PC-9 (cell line): Measurements from ENCODE around the gene NDUFB8. TPM values are rescaled to one million over a fixed set of nuclear protein-coding genes. Genes with fewer than 3 reads are reported as not detected.
A peak's percentile ranks its signal among the peaks of the same experiment; 100 is the strongest.

ENCODE experiments used
- BruUV-seq: library from RNA; stranded (reverse); fragments of 400-500 nt; replicated peaks from 2 replicates; lab custom pipeline; 2021; lab: Mats Ljungman, UMichigan
- CTCF ChIA-PET: fragments of 300-600 bp; sonication (Branson Sonifier 250); formaldehyde crosslinking; loops from one replicate; lab custom pipeline; 2022; ENCODE audit warnings: antibody characterized with exemption; lab: Charles Lee
- POLR2A ChIA-PET: fragments of 300-600 bp; sonication (Branson Sonifier 250); formaldehyde crosslinking; loops from one replicate; lab custom pipeline; 2022; ENCODE audit warnings: antibody characterized with exemption; ENCODE audit not compliant: unreplicated experiment; lab: Charles Lee
- DNase-seq, 2 experiments: peaks; one replicate each; pipeline versions ENCODE4 v3.0.0 to v3.0.0-alpha.2; 2015 to 2022; ENCODE audit warnings: mixed read lengths in 1 of 2
- H2AFZ ChIP-seq: fragments of 200-600 bp; sonication (generic); 2 replicates; pipeline ENCODE4 v1.8.1; 2017; ENCODE audit warnings: antibody characterized with exemption
- H3F3A ChIP-seq: fragments of 200-600 bp; sonication (generic); 2 replicates; pipeline ENCODE4 v1.8.1; 2017; ENCODE audit warnings: antibody characterized with exemption, mild to moderate bottlenecking, low read depth; ENCODE audit not compliant: insufficient read depth
- H3K27ac ChIP-seq: fragments of 200-600 bp; sonication (generic); 2 replicates; pipeline ENCODE4 v1.6.1; 2016; ENCODE audit warnings: mixed run types
- H3K27me3 ChIP-seq: fragments of 200-600 bp; sonication (generic); 2 replicates; pipeline ENCODE4 v1.6.1; 2016; ENCODE audit warnings: low read depth, mixed run types; ENCODE audit not compliant: insufficient read depth
- H3K36me3 ChIP-seq: fragments of 200-600 bp; sonication (generic); 2 replicates; pipeline ENCODE4 v1.6.1; 2016; ENCODE audit warnings: low read depth, mixed run types
- H3K4me1 ChIP-seq: fragments of 200-600 bp; sonication (generic); replicated peaks from 2 replicates; pipeline ENCODE4 v1.6.1; 2016; ENCODE audit warnings: mixed run types; ENCODE audit not compliant: insufficient read depth
- H3K4me2 ChIP-seq: fragments of 200-600 bp; sonication (generic); 2 replicates; pipeline ENCODE4 v1.6.1; 2017; ENCODE audit warnings: mixed run types
- H3K4me3 ChIP-seq: fragments of 200-600 bp; sonication (generic); 2 replicates; pipeline ENCODE4 v1.6.1; 2016; ENCODE audit warnings: mixed run types
- H3K79me2 ChIP-seq: fragments of 200-600 bp; sonication (generic); 2 replicates; pipeline ENCODE4 v1.6.1; 2017; ENCODE audit warnings: low read depth, mixed run types
- H3K9me2 ChIP-seq: fragments of 200-600 bp; sonication (generic); 2 replicates; pipeline ENCODE4 v1.8.1; 2017; ENCODE audit warnings: mild to moderate bottlenecking; ENCODE audit not compliant: insufficient read depth
- H3K9me3 ChIP-seq: fragments of 200-600 bp; sonication (generic); 2 replicates; pipeline ENCODE4 v1.8.1; 2016; ENCODE audit warnings: low read depth; ENCODE audit not compliant: insufficient read depth
- H4K20me1 ChIP-seq: fragments of 200-600 bp; sonication (generic); 2 replicates; pipeline ENCODE4 v1.8.1; 2017; ENCODE audit not compliant: insufficient read depth
- EZH2 ChIP-seq: fragments of 200-600 bp; sonication (generic); IDR thresholded peaks from 2 replicates; pipeline ENCODE4 v1.8.0; 2017; ENCODE audit warnings: antibody characterized with exemption, low read depth
- intact Hi-C: fragments of 100-400 bp; cut with micrococcal nuclease; formaldehyde crosslinking; loops from one replicate; pipeline ENCODE4 v1.10.0; 2022; ENCODE audit not compliant: unreplicated experiment
- total RNA-seq: library from RNA; stranded (reverse); gene quantifications from 2 replicates; pipeline ENCODE4 v1.2.3, GENCODE V29; 2021
- TF ChIP-seq, protein P1 (sequence below): fragments of 200-600 bp; sonication (generic); conservative IDR thresholded peaks from 2 replicates; pipeline ENCODE4 v1.6.1; 2017; ENCODE audit warnings: mixed run types, antibody characterized with exemption, mild to moderate bottlenecking, moderate library complexity

NDUFB8 gene
- total RNA-seq, 1 experiment from 2014 or later = 86.0 TPM

GRCh38 chr10:100566561-100566960 is 36.9 kb upstream of the NDUFB8 start:
- no TSS peak for BruUV-seq
- CTCF ChIA-PET = no interaction called here
- H2AFZ ChIP-seq = no peak overlapping the region
- peaks cover 55% of the 10 kb centered on the region for H3K27me3 ChIP-seq
- intact Hi-C loops = no loop called here
- H3K9me3 ChIP-seq = no peaks in the 10 kb centered on the region
- no peak for TF ChIP-seq EZH2
- no peak overlapping the region for H3K4me3 ChIP-seq
- DNase-seq = no peak
- no peak overlapping the region for H3K4me2 ChIP-seq
- POLR2A ChIA-PET = no interaction called here
- H4K20me1 ChIP-seq = no peaks in the 10 kb centered on the region
- H3F3A ChIP-seq = no peaks in the 10 kb centered on the region
- H3K36me3 ChIP-seq = no peaks in the 10 kb centered on the region
- no peaks in the 10 kb centered on the region for H3K79me2 ChIP-seq
- no peaks in the 10 kb centered on the region for H3K4me1 ChIP-seq
- no peak overlapping the region for H3K27ac ChIP-seq
- no peaks in the 10 kb centered on the region for H3K9me2 ChIP-seq

DNA sequence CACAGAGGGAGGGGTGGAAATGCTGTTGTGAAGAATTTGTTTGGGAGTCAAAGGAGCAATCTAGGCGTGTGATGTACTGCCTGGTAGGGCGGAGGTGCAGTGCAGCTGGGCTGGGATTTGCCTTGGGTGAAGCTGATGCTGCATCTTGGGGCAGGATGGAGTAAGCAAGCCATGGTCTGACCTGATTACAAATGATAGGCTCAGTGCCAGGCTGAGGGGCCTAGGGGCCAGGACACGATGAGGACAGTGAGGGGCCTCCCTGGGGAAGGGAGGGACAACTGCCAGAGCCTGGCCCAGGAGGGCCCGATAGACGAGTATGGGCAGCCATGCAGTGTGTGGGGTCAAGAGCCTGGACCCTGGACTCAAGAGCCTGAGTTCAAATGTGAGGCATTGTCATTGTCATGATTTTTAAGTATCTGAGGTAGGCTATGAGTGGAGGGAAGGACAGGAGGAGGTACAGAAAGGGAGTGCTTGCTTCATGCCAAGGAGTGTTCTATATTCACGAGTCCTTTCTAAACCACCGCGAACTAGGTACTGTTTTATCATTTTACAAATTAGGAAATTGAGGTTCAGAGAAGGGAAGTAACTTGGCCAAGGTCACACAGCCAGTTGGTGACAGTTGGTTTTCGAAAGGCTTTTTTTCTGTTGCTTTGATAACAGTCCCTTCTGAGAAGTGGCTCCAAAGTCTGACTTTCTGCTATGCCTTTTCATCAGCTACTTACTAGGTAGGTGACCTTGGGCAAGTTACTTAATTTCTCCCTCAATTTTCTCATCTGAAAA is 35.7 kb upstream of the NDUFB8 start:
- Histone ChIP-seq H2AFZ (no peak overlapping the region), H3K4me3 (no peak overlapping the region), H3K27me3 (peaks cover 47% of the 10 kb centered on the region), H3K79me2 (no peaks in the 10 kb centered on the region), H3K4me1 (no peaks in the 10 kb centered on the region), H3K27ac (no peak overlapping the region), H3K4me2 (no peak overlapping the region), H3F3A (no peaks in the 10 kb centered on the region), H3K9me3 (no peaks in the 10 kb centered on the region), H3K9me2 (no peaks in the 10 kb centered on the region), H4K20me1 (no peaks in the 10 kb centered on the region), H3K36me3 (no peaks in the 10 kb centered on the region)
- ChIA-PET POLR2A (no interaction called here), CTCF (no interaction called here)
- BruUV-seq = no TSS peak
- intact Hi-C loops = no loop called here
- DNase-seq = no peak
- TF ChIP-seq, protein P1, sequence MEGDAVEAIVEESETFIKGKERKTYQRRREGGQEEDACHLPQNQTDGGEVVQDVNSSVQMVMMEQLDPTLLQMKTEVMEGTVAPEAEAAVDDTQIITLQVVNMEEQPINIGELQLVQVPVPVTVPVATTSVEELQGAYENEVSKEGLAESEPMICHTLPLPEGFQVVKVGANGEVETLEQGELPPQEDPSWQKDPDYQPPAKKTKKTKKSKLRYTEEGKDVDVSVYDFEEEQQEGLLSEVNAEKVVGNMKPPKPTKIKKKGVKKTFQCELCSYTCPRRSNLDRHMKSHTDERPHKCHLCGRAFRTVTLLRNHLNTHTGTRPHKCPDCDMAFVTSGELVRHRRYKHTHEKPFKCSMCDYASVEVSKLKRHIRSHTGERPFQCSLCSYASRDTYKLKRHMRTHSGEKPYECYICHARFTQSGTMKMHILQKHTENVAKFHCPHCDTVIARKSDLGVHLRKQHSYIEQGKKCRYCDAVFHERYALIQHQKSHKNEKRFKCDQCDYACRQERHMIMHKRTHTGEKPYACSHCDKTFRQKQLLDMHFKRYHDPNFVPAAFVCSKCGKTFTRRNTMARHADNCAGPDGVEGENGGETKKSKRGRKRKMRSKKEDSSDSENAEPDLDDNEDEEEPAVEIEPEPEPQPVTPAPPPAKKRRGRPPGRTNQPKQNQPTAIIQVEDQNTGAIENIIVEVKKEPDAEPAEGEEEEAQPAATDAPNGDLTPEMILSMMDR = no peak
- TF ChIP-seq EZH2 = no peak

GRCh38 chr10:100562008-100562672 is 32.5 kb upstream of the NDUFB8 start:
- Histone ChIP-seq H3K79me2 (no peaks in the 10 kb centered on the region), H3K4me1 (no peaks in the 10 kb centered on the region), H3K27ac (no peak overlapping the region), H3K27me3 (peaks cover 16% of the 10 kb centered on the region; the same call in 1 of the 2 replicates), H3K9me3 (no peaks in the 10 kb centered on the region), H2AFZ (no peak overlapping the region), H3K9me2 (no peaks in the 10 kb centered on the region), H3K36me3 (no peaks in the 10 kb centered on the region), H3K4me3 (no peak overlapping the region), H3F3A (no peaks in the 10 kb centered on the region), H3K4me2 (no peak overlapping the region), H4K20me1 (no peaks in the 10 kb centered on the region)
- ChIA-PET POLR2A (no interaction called here), CTCF (interaction anchor here (0.6 to 1.0 kb wide), 2 partner anchors 310 to 317 kb away, joined by 4 to 5 read pairs; no protein-coding TSS in a partner anchor)
- peak in 1 of 2 experiments; percentile 63 for DNase-seq
- intact Hi-C loops = loop anchor here (1.0 to 5.0 kb wide), 3 partner anchors 180 to 450 kb away; no protein-coding TSS in a partner anchor
- no TSS peak for BruUV-seq
- TF ChIP-seq, protein P1 = peak; percentile 64
- TF ChIP-seq EZH2 = no peak
